Uterus (tissue), 2 donors: Measurements from ENCODE around the gene MAP7D1.

ENCODE experiments used
- POLR2A ChIP-seq, 2 donors: fragments of 450-650 bp; IDR thresholded peaks; one replicate each; pipeline ENCODE4 v1.6.1; 2016; ENCODE audit warnings: antibody characterized with exemption in 2 of 2, mild to moderate bottlenecking in 1 of 2, moderate library complexity in 1 of 2
- TF ChIP-seq, protein P1 (sequence below), 4 experiments: fragments of 200-600 bp in 2 of 4; fragments of 450-650 bp in 2 of 4; sonication (generic) in 2 of 4; IDR thresholded peaks; one replicate each; pipeline ENCODE4 v1.5.1; 2016 to 2019; ENCODE audit warnings: antibody characterized with exemption in 4 of 4, mild to moderate bottlenecking in 2 of 4, moderate library complexity in 1 of 4

DNA sequence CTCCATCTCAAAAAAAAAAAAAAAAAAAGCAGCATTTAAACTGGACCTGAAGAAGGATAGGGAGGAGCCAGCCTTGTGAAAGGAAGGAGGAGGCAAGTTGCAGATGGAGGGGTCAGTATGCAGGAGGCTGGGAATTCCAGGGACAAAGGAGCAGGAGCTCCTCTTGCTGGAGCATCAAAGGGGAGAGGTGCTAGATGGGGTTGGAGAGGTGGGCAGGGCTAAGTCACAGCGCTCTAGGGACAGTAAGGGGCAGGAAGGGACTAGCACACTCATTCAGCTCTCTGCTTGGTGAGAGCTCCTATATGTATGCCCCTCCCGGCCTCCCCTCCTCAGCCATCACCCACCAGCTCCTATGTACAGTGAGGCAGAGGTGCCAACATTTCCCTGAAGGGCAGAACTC lies 26.8 kb downstream of the MAP7D1 start:
- TF ChIP-seq POLR2A (IDR thresholded peaks at IDR 0.05), result no peak
- TF ChIP-seq, protein P1, sequence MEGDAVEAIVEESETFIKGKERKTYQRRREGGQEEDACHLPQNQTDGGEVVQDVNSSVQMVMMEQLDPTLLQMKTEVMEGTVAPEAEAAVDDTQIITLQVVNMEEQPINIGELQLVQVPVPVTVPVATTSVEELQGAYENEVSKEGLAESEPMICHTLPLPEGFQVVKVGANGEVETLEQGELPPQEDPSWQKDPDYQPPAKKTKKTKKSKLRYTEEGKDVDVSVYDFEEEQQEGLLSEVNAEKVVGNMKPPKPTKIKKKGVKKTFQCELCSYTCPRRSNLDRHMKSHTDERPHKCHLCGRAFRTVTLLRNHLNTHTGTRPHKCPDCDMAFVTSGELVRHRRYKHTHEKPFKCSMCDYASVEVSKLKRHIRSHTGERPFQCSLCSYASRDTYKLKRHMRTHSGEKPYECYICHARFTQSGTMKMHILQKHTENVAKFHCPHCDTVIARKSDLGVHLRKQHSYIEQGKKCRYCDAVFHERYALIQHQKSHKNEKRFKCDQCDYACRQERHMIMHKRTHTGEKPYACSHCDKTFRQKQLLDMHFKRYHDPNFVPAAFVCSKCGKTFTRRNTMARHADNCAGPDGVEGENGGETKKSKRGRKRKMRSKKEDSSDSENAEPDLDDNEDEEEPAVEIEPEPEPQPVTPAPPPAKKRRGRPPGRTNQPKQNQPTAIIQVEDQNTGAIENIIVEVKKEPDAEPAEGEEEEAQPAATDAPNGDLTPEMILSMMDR (IDR thresholded peaks at IDR 0.05), result no peak
